Activated T-cell treated with anti-CD3 and anti-CD28 coated beads for 1 hour (primary cell): ENCODE measurements around the gene RNASE8.

Experiments
- DNase-seq: peaks from one replicate; pipeline ENCODE4 v3.0.0-alpha.2; 2020; ENCODE audit warnings: low read depth

RNASE8 gene

DNA sequence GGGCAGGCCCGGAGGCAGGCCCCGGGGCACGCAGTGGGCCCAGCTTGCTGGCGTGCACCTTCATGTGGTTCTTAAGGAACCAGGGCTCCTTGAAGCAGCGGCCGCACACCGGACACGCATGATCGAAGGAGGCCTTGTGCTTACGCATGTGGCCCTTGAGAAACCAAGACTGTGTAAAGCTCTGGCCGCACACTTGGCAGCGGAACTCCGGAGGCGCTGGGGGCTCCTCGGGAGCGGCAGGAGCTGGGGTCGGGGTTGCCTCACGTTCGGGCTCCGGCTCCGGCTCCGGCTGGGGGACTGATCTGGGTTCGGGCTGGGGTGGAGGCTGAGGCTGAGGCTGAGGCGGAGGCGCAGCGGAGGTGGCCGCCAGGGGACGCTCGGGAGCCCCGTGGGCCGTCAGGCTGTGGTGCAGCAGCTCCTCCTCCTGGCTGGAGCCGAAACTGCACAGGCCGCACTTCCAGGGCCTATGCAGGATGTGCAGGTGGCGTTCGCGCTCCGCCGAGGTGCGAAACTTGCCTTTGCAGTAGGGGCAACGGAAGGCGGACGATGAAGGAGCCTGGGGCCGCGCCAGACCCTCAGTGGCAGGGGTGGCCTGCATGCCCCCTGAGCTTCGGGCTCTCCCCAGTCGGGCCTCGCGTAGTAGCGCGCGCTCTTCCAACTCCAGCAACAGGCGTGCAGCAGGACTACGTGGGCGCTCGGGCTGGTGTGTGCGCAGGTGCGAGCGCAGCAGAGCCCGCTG, 34.8 kb downstream of the RNASE8 start:
- DNase-seq = peak; percentile 92

DNA sequence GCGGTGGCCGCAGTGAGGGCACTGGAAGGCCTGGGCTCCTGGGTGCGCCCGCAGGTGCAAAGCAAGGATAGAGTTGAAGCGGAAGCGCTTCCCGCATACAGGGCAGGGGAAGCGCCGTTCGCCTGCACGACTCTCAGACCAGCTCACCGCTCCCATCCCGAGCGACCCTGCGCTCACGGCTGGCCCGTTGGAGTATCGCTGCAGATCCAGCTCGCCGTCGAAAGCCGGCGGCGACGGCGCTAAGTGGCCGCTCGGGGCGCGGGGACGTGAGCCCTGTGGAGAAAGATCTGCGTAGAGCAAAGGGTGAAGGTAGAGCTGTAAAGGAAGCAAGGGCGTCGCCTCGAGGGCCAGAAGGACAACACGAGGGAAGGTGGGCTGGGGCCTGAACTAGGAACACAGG, 35.4 kb downstream of the RNASE8 start:
- DNase-seq = no peak

DNA sequence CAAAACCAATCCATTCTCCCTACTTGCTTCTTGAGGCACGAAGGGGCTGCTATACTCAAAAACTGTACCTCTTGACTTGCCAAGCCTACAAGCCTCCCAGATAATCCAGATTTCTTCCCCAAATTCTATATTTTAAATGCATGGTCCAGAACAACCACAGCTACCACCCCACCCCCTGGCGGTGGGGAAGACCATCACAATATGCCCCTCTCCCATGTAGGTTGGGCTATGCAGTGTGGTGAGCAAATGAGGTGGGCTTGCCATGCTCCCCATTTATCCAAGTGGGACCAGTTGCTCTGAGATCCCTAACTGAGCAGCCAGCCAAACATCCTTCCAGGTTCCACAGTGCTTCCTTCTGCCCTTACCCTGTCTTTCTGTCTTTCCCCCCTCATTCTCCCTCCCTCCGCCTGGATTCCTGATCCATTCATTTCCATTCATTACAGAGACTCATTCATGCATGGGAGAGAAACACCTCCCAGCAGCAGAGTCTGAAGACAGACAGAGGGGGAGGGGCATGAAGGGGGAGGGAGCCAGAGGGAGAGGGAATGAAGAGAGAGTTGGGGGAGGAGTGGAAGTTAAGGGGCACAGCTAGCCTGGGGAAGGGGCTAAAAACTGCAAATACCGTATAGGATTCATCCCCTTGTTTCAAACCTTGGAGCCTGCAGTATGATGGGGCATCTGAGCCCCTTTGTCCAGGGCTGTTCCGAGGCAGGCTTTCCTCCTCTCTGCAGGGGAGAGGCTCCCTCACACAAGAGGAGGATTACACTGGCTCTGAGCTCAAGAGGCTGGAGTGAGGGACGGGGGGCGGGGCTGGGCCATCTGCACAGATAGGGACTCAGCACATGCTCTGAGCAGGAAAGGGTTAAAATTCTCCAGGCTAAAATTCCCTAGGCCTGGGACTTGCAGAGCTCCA, 36.4 kb downstream of the RNASE8 start:
- no peak for DNase-seq

DNA sequence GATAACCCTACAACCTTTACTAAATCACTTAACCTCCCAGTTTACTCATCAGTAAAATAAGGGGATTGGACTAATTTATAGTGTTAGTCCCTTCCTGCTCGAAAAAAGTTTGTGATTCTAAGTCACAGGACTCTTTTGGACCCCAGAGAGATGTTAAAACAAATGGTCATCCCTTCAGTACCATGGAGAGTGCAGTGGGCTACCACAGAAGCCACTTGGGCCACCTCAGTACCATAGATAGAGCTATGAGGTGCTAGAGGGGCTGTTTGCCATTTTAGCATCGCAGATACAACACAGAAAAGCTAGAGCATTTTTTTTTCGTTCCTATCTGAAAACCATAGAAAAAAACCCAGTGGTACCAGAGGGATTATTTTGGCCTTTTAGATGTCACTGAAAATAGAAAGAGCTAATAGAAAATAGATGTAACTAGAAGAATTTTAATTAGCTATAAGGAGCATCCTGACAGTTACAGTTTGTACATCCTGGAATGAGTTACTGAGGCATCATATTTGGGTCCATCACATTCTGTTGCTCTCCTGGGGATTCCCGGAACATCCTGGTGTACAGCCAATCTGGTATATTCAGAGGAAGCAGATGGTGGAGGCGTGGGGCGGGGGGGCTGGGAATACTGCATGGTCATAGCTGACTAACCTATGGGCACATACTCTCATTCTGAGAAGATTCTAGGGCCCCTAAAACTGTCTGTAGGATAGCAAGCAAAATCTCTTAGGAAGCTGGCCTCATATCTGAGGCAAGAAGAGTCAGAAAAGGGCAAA, 38.0 kb downstream of the RNASE8 start:
- no peak for DNase-seq

DNA sequence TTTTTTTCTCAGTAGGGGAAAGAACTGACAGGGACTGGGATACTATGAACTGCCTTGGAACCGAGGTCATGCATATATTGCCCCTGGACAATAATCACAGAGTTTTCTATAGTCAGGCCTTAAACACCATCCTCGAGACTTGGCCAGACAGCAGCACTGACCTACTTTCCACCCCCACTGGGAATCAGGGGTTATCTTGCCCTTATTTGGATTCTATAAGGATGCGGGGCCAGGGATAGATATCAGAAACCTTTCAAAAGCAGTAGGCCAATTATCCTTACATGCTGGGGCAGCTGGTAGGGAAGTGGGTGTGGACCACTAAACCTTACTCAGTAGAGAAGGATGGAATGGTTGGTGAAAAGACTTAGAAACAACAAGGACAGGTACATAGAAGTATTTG, 38.8 kb downstream of the RNASE8 start:
- no peak for DNase-seq

DNA sequence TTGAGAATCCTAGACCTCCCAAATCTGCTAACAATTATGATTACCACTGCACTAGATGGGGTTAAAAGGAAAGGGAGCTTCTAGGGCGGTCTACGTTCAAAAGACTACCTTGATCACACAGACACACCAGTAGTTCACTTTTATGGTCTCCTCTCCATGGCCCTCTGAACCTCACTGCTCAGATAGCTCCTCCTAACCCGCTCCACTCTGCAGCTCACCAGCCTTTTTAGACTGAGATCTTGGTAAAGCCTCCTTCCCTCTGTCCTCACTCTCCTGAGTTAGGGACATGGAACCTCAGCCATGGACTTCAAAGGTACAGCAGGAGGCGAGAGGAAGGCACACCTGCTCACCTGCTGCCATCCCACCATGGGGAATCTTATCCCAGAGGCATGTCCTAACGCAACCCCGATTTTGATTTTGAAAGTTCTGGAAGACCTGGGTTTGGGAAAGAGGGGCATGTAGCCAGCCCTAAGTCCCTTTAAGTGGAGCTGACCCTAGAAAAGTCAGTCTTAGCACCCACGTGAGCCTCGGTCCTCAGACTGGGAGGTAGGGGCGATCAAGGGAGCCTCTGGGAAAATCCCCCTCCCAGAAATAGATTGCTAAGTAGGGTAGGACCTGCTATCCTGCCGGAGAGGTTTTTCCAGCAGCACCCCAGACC, 39.5 kb downstream of the RNASE8 start:
- no peak for DNase-seq

DNA sequence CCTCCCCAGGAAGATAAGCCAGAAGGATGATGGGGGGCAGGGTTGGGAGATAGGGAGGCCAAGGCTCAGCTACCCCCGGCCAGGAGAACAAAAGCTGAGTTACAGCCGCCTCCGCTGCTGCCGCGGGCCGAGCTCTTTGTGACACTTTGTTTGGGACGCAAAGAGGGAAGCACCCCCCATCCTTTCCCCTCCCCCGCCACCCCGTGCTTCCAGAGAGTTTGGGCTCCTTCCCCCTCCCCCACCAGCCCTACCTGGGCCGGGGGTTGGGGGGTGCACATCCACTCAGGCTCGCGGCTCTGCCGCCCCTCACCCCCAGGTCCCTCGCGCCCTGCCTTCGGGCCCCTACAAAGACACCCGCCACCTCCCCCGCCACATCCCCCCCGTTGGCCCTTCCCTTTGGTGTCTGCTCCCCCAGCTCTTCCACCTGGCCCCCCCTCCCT, 40.0 kb downstream of the RNASE8 start:
- DNase-seq = no peak

DNA sequence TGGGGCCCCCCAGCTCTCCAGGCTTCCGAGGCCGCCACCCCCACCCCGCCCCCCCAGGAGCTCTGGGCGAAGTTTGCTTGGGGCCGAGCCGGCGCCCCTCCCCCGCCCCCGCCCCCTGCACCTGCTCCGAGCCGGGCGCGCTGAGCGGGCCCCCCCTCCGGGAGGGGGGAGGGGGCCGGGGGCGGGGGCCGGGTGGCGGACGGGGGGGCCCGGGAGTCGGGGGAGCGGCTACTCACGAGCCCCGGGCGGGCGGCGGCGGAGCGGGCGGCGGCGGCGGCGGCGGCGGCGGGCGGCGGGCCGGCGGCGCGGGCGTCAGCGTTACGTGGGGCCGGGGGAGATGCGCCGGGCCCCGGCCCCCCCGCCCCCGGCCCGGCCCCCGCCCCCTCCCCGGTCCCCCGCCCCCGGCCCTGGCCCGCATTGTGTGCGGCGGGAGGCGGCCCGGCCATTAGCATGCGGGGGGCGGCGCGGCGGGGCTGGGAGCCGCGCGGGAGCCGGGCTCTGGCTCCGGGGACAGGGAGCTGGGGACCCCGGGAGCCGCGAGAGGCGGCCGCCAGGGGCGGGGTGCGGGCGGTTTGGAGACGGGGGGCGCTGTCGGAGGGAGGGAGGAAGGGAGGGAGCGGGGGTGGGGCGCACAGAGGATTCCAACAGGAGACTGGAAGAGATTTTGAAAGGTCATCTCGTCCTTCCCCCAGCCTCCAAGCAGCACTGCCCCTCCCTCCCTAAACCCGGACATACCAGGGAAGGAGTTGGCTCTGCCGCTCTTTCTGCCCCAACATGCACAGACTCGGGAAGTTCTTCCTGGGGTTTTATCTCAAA, 40.7 kb downstream of the RNASE8 start, which contains the start of gene ZNF219:
TSS of gene ZNF219 (minus strand) at position 580 of the 816 bp plus-strand sequence. CDS start 5,064 bp downstream, outside the sequence.
- DNase-seq = no peak

DNA sequence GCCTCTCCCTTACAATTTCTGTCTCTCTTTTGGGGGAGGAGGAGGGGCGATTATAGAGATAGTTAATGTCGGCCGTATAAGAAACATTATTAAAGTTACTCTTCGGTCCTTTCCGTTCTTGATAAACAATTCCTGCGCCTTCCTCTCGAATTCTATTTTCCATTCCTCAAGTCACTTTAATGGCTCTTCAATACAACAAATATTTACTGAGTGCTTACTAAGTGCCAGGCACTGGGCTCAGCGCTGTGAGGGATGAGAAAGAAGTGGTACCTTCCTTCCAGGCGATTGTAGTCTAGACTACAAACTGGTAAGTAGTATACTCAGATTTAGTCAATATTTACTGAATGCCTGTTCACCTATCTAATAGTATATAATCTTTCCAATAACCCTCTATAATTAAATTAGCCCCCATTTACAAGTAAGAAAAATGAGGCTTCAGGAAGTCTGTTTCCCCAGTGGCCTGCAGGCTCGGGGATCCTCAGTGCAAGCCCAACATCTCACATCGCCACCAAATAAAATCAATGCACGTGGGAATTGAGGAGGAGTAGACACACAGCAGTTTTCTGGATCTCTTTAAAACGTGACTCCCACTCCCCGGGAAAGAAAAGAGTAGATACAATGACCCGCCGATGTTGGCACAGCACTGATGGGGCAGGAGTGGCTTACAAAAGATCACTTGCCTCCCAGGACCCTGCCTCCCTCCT, 41.4 kb downstream of the RNASE8 start:
- DNase-seq = no peak

DNA sequence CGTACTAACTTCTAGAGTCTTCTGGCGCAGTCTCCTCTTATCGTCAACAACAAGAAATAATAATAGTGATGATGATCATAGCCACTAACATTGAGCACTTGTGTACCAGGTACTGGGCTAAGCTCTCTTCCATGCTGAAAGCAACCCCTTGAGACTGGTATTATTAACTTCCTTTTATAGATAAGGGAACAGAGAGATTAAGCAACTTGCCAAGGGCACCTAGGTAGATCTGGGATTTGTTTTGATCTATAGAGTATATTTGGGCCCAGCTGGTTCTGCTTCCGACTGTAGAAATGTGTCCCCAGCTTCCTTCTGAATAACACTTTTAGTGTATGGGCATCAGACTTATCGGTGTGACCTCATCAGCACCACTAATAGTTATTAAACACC, 42.0 kb downstream of the RNASE8 start:
- no peak for DNase-seq

DNA sequence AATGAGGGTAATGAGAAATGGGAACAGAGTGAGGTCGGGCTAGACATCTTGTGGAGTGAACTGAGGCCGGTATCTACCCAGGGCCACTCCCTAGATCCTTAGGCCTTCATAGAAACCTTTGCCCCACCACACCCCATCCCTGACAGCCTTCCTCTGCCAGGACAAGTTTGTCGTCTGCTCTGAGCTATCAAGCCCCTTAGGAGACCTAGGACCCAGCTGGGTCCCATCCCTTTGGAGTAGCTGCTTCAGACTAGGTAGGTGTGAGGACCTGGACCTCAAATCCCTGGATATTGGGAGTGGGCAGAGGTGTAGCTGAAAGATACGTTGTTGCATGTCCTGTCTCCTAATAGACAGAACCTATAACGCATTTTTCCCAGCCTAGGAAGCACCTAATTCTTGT, 43.3 kb downstream of the RNASE8 start, which contains the start of gene TMEM253:
TSS of gene TMEM253 (plus strand) at position 136 of the 400 bp plus-strand sequence. CDS start 278 bp downstream, outside the sequence.
- DNase-seq = no peak

DNA sequence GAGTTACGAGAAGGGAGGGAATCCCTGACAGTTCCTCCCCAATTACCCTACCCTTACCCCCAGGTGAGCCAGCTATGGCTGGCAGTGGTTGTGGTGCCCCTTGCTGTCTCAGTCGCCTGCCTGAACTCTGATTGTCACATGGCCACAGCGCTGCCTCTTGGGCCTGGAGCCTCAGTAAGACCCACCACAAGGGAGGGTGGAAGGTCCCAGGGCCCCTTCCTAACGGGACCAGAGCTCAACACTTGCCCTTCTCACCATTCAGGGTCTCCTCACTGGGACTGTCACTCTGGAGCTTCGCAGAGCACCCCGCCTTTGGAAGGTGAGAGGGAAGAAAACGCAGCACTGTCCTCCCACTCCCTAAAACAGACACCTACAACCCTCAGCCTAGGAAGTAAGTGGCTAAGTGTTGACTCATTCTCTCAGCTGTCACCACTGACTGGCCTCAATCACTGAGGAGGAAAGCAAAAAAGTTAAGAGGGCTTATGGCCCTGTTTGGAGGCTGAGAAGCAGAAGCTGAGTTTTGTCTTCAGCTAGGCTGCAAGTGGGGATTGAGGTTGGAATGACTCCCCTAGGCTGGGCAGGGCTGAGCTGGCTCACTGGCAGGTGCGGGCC, 44.3 kb downstream of the RNASE8 start:
- DNase-seq = no peak

DNA sequence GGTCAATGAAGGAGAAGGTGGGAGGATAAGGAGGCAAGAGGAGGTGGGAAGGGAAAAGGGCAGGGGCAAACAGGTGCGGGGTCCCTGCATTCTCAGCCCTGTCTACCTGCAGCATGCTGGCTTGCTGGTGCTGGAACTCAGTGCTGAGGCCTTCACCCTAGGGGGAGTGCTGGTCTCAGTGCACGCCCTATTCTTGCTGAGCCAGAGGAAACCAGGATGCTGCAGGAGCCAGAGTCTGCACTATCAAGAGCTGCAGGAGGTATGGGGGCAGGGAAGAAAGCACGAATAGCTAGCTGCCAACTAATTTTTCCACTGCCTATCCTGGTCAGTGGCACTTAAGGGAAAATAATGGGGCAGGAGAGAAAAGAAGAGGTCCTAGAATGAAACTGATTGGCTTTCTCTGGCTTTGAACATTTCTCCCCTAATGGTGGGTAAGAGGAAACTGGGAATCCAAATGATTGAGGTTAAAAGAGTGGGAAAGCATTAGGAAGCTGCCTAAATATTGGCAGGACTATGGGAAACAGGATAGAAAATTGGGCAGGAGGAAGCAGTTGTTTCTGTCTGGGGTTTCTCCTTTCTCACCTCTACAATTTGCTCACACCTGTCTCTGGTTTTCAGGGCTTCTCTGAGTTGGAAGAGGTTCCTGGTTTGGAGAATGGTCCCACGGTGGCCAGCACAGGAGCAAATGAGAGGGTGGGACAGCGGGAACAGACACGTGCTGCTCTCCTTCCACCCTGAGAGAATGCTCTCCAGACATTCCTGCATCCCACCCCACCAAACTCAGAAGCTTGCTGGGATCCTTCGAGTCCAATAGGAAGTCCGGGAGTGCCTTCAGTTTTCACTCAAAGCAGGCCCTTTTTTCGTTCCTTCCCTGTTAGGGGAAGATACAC, 45.1 kb downstream of the RNASE8 start:
- DNase-seq = no peak

DNA sequence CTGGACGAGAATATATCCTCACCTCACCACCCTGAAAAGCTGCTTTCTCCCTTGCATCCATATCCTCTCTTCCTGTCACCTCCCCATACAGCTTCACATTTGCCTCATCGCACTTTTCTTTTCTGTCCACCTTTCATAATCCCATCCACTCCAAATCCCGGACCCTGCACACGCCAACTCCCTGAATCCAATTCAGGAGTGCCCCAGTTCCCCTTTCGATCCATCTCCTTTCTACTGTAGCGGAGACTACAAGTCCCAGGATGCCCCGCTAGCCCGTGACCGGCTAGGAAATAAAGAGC, 45.7 kb downstream of the RNASE8 start:
- no peak for DNase-seq

DNA sequence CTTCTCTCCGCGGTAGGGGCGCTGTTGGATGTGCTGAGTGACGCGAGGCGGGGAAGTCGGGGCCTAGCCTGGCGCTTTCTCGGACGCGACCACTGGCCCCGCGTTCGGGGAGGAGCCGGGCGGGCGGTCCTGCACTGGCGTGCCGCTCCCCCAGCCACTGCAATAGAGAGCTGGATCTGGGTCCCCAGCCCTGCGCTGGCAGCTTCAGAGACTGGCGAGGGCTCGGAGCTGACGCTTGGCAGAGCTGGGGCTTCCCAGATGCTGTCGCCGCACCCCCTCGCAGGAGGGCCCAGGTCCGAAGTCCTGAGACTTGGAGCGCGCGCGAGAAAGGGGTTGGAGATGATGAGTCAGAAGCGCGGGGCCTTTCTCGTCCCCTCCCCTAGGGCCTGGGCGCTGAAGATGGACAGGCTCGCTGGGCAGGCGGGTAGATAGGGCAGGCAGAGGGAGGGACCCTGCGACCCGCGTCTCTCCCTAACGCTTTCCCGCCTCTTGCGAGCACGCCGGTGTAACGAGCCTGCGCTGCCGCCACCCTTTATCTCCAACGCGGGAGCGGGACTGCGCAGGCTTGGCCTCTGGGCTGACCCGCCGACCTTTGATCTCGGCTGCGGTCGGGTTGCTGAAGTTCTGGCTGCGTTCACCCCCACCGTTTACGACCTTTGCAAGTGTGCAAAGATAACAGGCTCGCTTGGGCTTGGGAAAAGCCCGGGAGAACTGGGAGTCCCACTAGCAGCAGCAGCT, 46.3 kb downstream of the RNASE8 start:
- DNase-seq = peak; percentile 90

DNA sequence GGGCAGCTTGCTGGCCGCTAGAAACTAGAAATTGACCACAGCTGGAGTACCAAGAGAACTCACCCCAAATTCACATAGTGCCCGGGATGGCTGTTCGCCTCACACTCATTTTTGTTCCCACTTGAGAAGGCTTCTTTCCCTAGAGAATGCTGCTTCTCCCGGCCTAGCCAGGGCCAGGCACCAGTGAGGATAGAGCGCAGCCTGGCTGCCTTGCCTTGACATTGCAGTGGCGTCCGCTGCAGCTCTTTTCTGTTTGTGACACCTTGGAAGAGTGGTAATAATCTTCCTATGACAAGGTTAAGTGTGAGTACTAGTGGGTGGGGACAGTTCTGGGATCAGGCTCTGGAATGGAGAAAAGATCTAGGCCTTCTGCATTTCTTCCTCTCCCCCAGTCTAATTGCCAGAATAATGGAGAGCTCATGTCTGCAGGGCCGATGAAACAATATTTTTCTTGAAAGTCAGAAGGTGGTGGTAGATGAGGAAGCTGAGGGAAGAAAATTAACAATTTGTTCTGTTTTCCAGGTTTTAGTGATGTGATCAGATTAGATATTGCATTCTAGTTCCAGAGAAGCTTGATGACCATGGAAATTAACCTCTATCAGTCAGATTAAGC, 46.9 kb downstream of the RNASE8 start:
- peak; percentile 55 for DNase-seq

DNA sequence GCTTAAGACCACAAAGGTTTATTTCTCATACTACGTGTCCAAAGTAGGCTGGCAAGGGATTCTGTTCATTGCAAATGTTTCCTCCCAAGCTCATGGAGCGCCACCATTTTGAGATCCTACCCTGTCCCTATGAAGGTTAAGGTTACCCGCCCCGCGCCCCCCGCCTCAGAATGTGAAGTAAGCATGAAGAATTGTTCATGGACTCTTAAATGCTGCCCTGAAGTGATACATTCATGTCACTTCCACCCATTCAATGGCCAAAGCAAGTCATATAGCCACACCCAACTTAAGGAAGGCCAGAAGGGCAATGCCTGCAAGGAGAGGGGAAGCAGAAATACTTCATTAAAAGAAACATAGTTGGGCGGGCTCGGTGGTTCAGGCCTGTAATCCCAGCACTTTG, 47.5 kb downstream of the RNASE8 start:
- DNase-seq = no peak

DNA sequence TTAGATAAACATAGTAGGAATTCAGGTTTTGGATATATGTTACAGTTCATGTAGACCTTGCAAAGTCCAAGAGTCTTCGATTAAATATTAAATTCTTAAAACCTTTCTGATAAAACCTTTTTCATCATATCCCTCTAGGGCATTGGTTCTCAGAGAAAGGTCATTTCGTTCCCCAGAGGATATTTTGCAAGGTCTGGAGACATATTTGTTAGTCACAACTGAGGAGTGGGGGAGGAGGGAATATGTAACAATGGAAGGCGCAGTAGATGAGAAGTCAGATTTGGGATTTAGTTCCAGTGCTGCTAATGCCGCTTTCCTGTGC, 48.5 kb downstream of the RNASE8 start:
- DNase-seq = no peak
